ENCODE results near the gene PRR11. TPM values are rescaled to one million over a fixed set of nuclear protein-coding genes. Genes with fewer than 3 reads are reported as not detected.

The PRR11 gene
- total RNA-seq, 4 donors from 2014 or later = 0.68 to 115 (median 15.7) TPM; not detected in 1

DNA sequence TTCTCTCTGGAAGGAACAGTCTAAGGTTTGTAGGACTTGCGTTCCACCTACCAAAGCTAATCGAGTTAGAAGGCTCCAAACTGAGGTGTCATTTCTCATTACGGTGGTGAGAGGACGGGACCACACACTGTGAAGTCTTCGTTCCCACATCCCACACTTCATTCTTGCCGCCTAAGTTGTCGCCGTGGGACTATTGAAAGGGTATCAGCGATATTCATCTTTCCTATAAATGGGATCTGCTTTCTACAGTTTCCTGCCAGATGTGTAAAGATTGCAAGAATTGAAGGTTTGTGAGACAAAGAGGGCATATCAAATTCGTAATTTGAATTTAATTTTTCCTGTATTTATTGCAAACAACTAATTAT, 48.3 kb upstream of the PRR11 start:
- 0 to 1% methylated on average over 8 to 10 of the region's 10 CpGs for WGBS, 2 donors (ENCODE audit: low coverage in 1 of 2)
- no peak for DNase-seq
- TF ChIP-seq POLR2A (IDR thresholded peaks at IDR 0.05) (no peak), EP300 (IDR thresholded peaks at IDR 0.05; ENCODE audit: low read depth) (no peak), POLR2AphosphoS5 (IDR thresholded peaks at IDR 0.05) (no peak)
- TF ChIP-seq, protein P1, sequence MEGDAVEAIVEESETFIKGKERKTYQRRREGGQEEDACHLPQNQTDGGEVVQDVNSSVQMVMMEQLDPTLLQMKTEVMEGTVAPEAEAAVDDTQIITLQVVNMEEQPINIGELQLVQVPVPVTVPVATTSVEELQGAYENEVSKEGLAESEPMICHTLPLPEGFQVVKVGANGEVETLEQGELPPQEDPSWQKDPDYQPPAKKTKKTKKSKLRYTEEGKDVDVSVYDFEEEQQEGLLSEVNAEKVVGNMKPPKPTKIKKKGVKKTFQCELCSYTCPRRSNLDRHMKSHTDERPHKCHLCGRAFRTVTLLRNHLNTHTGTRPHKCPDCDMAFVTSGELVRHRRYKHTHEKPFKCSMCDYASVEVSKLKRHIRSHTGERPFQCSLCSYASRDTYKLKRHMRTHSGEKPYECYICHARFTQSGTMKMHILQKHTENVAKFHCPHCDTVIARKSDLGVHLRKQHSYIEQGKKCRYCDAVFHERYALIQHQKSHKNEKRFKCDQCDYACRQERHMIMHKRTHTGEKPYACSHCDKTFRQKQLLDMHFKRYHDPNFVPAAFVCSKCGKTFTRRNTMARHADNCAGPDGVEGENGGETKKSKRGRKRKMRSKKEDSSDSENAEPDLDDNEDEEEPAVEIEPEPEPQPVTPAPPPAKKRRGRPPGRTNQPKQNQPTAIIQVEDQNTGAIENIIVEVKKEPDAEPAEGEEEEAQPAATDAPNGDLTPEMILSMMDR (IDR thresholded peaks at IDR 0.05) = no peak
- Histone ChIP-seq H3K4me3 (peak overlapping the region; percentile 52 to 95 (median 76)), H3K4me1 (peaks cover 0 to 31% (median 11%) of the 10 kb centered on the region in 4 donors), H3K36me3 (peaks cover 0 to 1% (median 0%) of the 10 kb centered on the region in 4 donors), H3K27me3 (no peaks in the 10 kb centered on the region), H3K27ac (peak overlapping the region; percentile 94 to 98 (median 97)), H3K9me3 (no peaks in the 10 kb centered on the region)
- in situ Hi-C loops (cut with MboI; ENCODE audit: low pct_ligation_motif_present in 1 of 4, low pct_unique_long_range_greater_than_20kb in 1 of 4, low sequenced_read_pairs in 3 of 4) = no loop called here
- intact Hi-C loops (cut with DNase I; ENCODE audit: low total_unique reads) = loop anchor here (10.0 kb wide), 1 partner anchor 48 kb away; the partner anchor contains the start of genes PRR11 and SKA2

DNA sequence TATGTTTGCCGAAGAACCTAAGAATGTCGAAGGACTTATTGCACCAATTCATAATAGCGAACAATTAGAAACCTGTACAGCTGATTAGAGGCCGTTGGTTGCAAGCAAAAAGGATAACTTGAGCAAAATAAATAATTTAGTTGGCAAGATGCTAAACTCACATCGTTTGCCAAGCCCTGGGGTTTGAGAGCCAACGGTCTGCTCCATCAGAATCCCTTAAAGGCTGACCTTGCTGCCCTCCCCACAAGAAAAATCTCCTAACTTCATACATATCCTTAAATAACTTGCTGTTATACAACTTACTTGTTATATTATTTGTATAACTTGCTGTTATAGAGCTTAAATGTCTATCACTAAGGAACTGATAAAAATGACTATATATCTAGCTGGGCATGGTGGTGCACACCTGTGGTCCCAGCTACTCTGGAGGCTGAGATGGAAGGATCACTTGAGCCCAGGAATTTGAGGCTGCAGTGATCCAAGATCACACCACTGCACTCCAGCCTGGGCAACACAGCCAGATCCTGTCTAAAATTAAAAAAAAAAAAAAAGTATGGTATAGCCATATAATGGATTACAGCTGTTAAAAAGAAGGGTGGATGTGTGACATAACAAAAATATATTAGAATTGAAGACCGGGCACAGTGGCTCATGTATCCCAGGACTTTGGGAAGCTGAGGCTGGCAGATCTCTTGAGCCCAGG, 47.0 kb upstream of the PRR11 start:
- peaks cover 0 to 1% (median 0%) of the 10 kb centered on the region in 4 donors for H3K36me3 ChIP-seq
- intact Hi-C loops (cut with DNase I; ENCODE audit: low total_unique reads) (loop anchor here (10.0 kb wide), 1 partner anchor 46 kb away; the partner anchor contains the start of genes PRR11 and SKA2), in situ Hi-C loops (cut with MboI; ENCODE audit: low pct_ligation_motif_present in 1 of 4, low pct_unique_long_range_greater_than_20kb in 1 of 4, low sequenced_read_pairs in 3 of 4) (no loop called here)
- H3K4me1 ChIP-seq = peaks cover 0 to 31% (median 11%) of the 10 kb centered on the region in 4 donors
- no peak overlapping the region for H3K27ac ChIP-seq
- DNase-seq = no peak
- no peak overlapping the region for H3K4me3 ChIP-seq
- TF ChIP-seq, protein P1 (IDR thresholded peaks at IDR 0.05) = no peak
- TF ChIP-seq EP300 (IDR thresholded peaks at IDR 0.05; ENCODE audit: low read depth) = no peak
- no peak for TF ChIP-seq POLR2A (IDR thresholded peaks at IDR 0.05)
- TF ChIP-seq POLR2AphosphoS5 (IDR thresholded peaks at IDR 0.05) = no peak
- 91 to 97% methylated on average over 7 of the region's 7 CpGs for WGBS, 2 donors (ENCODE audit: low coverage in 1 of 2)
- no peaks in the 10 kb centered on the region for H3K27me3 ChIP-seq
- H3K9me3 ChIP-seq = no peaks in the 10 kb centered on the region

DNA sequence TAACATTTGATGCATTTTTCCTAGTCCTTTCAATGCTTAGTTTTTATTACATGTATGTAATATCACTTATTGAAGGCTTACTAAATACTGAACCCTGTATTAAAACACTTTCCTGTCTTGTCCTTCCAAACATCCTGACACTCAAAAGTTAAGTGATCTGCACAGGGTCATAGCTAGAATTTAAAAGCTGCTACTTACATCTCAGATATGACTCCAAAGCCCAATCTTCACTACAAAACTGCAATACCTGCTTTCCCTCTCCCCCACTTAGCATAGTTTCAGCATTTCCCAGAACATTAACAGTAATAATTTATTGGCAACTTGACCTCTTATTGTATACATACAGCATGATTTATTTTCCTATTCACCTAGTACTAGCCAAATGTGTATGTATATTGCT, 44.6 kb upstream of the PRR11 start:
- peaks cover 0 to 15% (median 6%) of the 10 kb centered on the region in 4 donors for H3K4me1 ChIP-seq
- H3K4me3 ChIP-seq = no peak overlapping the region
- no peaks in the 10 kb centered on the region for H3K9me3 ChIP-seq
- no peaks in the 10 kb centered on the region for H3K27me3 ChIP-seq
- in situ Hi-C loops (cut with MboI; ENCODE audit: low pct_ligation_motif_present in 1 of 4, low pct_unique_long_range_greater_than_20kb in 1 of 4, low sequenced_read_pairs in 3 of 4) (no loop called here), intact Hi-C loops (cut with DNase I; ENCODE audit: low total_unique reads) (no loop called here)
- no peak overlapping the region for H3K27ac ChIP-seq
- peaks cover 0 to 1% (median 0%) of the 10 kb centered on the region in 4 donors for H3K36me3 ChIP-seq
- no peak for DNase-seq
- TF ChIP-seq, protein P1 (IDR thresholded peaks at IDR 0.05) = no peak
- TF ChIP-seq EP300 (IDR thresholded peaks at IDR 0.05; ENCODE audit: low read depth) (no peak), POLR2AphosphoS5 (IDR thresholded peaks at IDR 0.05) (no peak), POLR2A (IDR thresholded peaks at IDR 0.05) (no peak)

DNA sequence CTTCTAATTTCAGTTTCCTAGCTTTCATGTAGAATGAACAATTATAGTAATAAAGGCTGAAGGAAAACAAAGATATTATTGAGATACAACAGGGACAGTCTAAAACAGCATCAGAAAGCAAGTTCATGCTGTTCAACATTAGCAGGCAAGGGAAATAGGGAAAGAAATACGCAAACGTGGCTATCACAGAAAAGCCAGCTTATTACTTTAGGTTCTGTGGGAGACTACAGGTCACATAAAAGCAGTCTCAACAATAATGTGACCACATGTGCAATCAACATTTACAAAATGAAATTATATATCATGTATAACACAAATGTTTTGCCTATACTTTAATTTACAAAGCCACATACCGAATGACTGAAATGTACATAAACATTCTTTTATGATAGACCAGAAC, 44.0 kb upstream of the PRR11 start:
- TF ChIP-seq, protein P1 (IDR thresholded peaks at IDR 0.05) = no peak
- TF ChIP-seq POLR2A (IDR thresholded peaks at IDR 0.05) = no peak
- no peak overlapping the region for H3K27ac ChIP-seq
- in situ Hi-C loops (cut with MboI; ENCODE audit: low pct_ligation_motif_present in 1 of 4, low pct_unique_long_range_greater_than_20kb in 1 of 4, low sequenced_read_pairs in 3 of 4) (no loop called here), intact Hi-C loops (cut with DNase I; ENCODE audit: low total_unique reads) (no loop called here)
- H3K9me3 ChIP-seq = no peaks in the 10 kb centered on the region
- peaks cover 0 to 1% (median 0%) of the 10 kb centered on the region in 4 donors for H3K36me3 ChIP-seq
- WGBS, 2 donors (ENCODE audit: low coverage in 1 of 2) = 80 to 87% methylated on average over 3 of the region's 3 CpGs
- no peak overlapping the region for H3K4me3 ChIP-seq
- H3K27me3 ChIP-seq = no peaks in the 10 kb centered on the region
- DNase-seq = no peak
- peaks cover 0 to 15% (median 6%) of the 10 kb centered on the region in 4 donors for H3K4me1 ChIP-seq

All from transverse colon (tissue), 4 donors.